Erythroblast (primary cell): ENCODE measurements around the gene KRTAP23-1.

Source experiments
- GATA1 ChIP-seq: IDR thresholded peaks from 2 replicates; pipeline ENCODE4 v1.6.1; 2011; ENCODE audit warnings: low read depth, mild to moderate bottlenecking, control low read depth, low read length, moderate library complexity
- POLR2A ChIP-seq: IDR thresholded peaks from 2 replicates; pipeline ENCODE4 v1.6.1; 2011; ENCODE audit warnings: mild to moderate bottlenecking, low read length

GRCh38 chr21:30348506-30348905 lies at the start of gene KRTAP23-1:
- TF ChIP-seq POLR2A: no peak
- no peak for TF ChIP-seq GATA1
